Mucosa of descending colon (tissue), 3 donors: ENCODE measurements around the gene REL. TPM values are rescaled to one million over a fixed set of nuclear protein-coding genes. Genes with fewer than 3 reads are reported as not detected.

Experiments
- ATAC-seq: fragments of 200-7000 bp; cut with Tn5 transposase; one replicate; pipeline ENCODE4 v1.9.1; 2020; ENCODE audit warnings: mild to moderate bottlenecking, moderate library complexity
- DNase-seq, 3 donors: peaks; one replicate each; pipeline ENCODE4 v3.0.0-alpha.2; 2020
- H3K36me3 ChIP-seq: fragments of 200-600 bp; one replicate; pipeline ENCODE4 v1.8.0; 2021; ENCODE audit warnings: low read depth, mild to moderate bottlenecking
- H3K4me1 ChIP-seq: fragments of 200-600 bp; one replicate; pipeline ENCODE4 v1.8.0; 2021; ENCODE audit warnings: low read depth, mild to moderate bottlenecking
- H3K4me3 ChIP-seq: fragments of 200-600 bp; one replicate; pipeline ENCODE4 v1.8.0; 2021; ENCODE audit warnings: mild to moderate bottlenecking
- H3K9me3 ChIP-seq: fragments of 200-600 bp; one replicate; pipeline ENCODE4 v1.8.0; 2021; ENCODE audit warnings: mild to moderate bottlenecking
- CTCF ChIP-seq: fragments of 200-600 bp; IDR thresholded peaks from one replicate; pipeline ENCODE4 v1.8.0; 2022; ENCODE audit warnings: antibody characterized with exemption, mild to moderate bottlenecking
- intact Hi-C, 2 donors: fragments of 100-400 bp; cut with DNase I in 1 of 2; cut with micrococcal nuclease in 1 of 2; formaldehyde crosslinking; loops; one replicate each; pipeline versions ENCODE4 v1.11.0 to v1.11.1; 2022; cut with DNase I, micrococcal nuclease
- total RNA-seq, 3 donors: library from RNA; stranded (reverse); fragmentation: NEBNext Ultra II Directional in 2 of 3; extraction: Animal tissue kit (Norgen Biotek cat#: 25700) in 2 of 3; gene quantifications; one replicate each; pipeline versions ENCODE4 v1.2.1 to v1.2.4, GENCODE V29; 2021 to 2023
- donor health status: DM: no; HTN: no; CAD: no; lungs with moderate emphysema.
- donor health status: DM: no; HTN: no; CAD: no.
- donor health status: DM: no; HTN: yes; CAD: no.

The REL gene
- total RNA-seq, 3 donors from 2014 or later, result 17.4 to 20.5 (median 18.1) TPM

GRCh38 chr2:60837123-60837522, 44.3 kb upstream of the REL start:
- H3K4me1 ChIP-seq, result no peaks in the 10 kb centered on the region
- DNase-seq (no peak), ATAC-seq (no peak)
- no peaks in the 10 kb centered on the region for H3K9me3 ChIP-seq
- TF ChIP-seq CTCF, result no peak
- intact Hi-C loops, result no loop called here
- no peaks in the 10 kb centered on the region for H3K36me3 ChIP-seq
- no peak overlapping the region for H3K4me3 ChIP-seq

- Histone ChIP-seq H3K36me3 (no peaks in the 10 kb centered on the region), H3K4me3 (no peak overlapping the region), H3K9me3 (no peaks in the 10 kb centered on the region), H3K4me1 (no peaks in the 10 kb centered on the region)
- intact Hi-C loops, result no loop called here
- no peak for TF ChIP-seq CTCF
- no peak for DNase-seq
- no peak for ATAC-seq
Measured at GRCh38 chr2:60838481-60838880, 42.9 kb upstream of the REL start.

GRCh38 chr2:60839126-60839813, 42.1 kb upstream of the REL start:
- ATAC-seq (peak; percentile 35), DNase-seq (no peak)
- H3K4me1 ChIP-seq, result no peaks in the 10 kb centered on the region
- no peak overlapping the region for H3K4me3 ChIP-seq
- no peaks in the 10 kb centered on the region for H3K9me3 ChIP-seq
- intact Hi-C loops, result no loop called here
- TF ChIP-seq CTCF, result no peak
- no peaks in the 10 kb centered on the region for H3K36me3 ChIP-seq

- no peaks in the 10 kb centered on the region for H3K36me3 ChIP-seq
- TF ChIP-seq CTCF, result no peak
- peak; percentile 75 for ATAC-seq
- H3K9me3 ChIP-seq, result no peaks in the 10 kb centered on the region
- no peak overlapping the region for H3K4me3 ChIP-seq
- DNase-seq, result peak in 2 of 3 donors; percentile 15 to 60
- no peaks in the 10 kb centered on the region for H3K4me1 ChIP-seq
- intact Hi-C loops, result no loop called here
Measured at GRCh38 chr2:60840880-60841279, 40.5 kb upstream of the REL start.

GRCh38 chr2:60843006-60843405, 38.4 kb upstream of the REL start:
- Histone ChIP-seq H3K9me3 (no peaks in the 10 kb centered on the region), H3K4me1 (no peaks in the 10 kb centered on the region), H3K4me3 (no peak overlapping the region), H3K36me3 (no peaks in the 10 kb centered on the region)
- intact Hi-C loops, result no loop called here
- no peak for DNase-seq
- ATAC-seq, result no peak
- no peak for TF ChIP-seq CTCF

GRCh38 chr2:60844105-60844504, 37.3 kb upstream of the REL start:
- no peaks in the 10 kb centered on the region for H3K4me1 ChIP-seq
- no peak for TF ChIP-seq CTCF

More at GRCh38 chr2:60844105-60844504, 37.3 kb upstream of the REL start:
- intact Hi-C loops, result no loop called here
- Histone ChIP-seq H3K36me3 (no peaks in the 10 kb centered on the region), H3K9me3 (no peaks in the 10 kb centered on the region), H3K4me3 (no peak overlapping the region)
- ATAC-seq, result no peak
- no peak for DNase-seq
